GM12875 (cell line): Measurements from ENCODE around the gene FREM1.

ENCODE experiments used
- H3K4me3 ChIP-seq: one replicate; pipeline ENCODE4 v1.5.1; 2011; ENCODE audit warnings: low read depth, low read length, control low read depth
- TF ChIP-seq, protein P1 (sequence below): IDR thresholded peaks from 2 replicates; pipeline ENCODE4 v1.5.1; 2011; ENCODE audit warnings: low read depth, mild to moderate bottlenecking, control low read depth, inconsistent platforms, low read length, moderate library complexity, borderline replicate concordance; ENCODE audit not compliant: insufficient read depth

The FREM1 gene

DNA sequence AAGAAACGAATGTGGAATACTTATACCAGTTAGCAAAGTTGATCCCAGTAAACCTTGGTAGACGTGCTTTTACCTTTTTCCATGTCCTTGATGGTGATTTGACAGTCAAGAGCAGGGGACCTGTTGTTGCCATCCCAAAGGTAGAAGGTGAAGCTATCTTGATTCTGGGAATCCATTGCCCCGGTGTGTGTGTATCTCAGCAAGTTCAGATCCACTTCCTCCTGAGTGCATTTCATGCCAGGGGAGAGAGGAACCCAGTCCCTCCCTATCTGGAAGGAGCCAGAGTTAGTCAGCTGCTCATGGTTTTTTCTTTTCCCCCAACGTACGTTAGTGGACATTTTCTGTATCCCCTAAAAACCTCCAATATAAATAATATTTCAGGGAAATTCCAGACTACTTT lies 121.4 kb downstream of the FREM1 start:
- TF ChIP-seq, protein P1, sequence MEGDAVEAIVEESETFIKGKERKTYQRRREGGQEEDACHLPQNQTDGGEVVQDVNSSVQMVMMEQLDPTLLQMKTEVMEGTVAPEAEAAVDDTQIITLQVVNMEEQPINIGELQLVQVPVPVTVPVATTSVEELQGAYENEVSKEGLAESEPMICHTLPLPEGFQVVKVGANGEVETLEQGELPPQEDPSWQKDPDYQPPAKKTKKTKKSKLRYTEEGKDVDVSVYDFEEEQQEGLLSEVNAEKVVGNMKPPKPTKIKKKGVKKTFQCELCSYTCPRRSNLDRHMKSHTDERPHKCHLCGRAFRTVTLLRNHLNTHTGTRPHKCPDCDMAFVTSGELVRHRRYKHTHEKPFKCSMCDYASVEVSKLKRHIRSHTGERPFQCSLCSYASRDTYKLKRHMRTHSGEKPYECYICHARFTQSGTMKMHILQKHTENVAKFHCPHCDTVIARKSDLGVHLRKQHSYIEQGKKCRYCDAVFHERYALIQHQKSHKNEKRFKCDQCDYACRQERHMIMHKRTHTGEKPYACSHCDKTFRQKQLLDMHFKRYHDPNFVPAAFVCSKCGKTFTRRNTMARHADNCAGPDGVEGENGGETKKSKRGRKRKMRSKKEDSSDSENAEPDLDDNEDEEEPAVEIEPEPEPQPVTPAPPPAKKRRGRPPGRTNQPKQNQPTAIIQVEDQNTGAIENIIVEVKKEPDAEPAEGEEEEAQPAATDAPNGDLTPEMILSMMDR, result no peak

DNA sequence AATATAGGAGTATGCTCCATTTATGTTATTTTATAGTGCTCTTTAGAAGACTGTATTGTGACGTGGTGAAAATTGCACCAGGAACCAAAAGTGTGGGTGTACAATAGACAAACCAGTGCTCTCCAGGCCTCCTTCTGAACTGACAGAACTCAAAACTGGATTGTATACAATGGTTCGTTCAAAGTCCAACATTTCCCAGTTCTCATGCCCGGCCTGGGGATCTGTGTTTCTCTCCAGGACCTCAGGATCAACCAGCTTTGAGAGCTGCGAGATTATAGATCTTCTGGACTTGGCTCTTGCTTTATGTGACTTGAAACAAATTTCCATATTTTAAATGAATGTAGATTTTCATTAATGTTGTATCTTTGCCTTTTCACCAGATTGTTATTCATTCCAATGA lies 126.9 kb downstream of the FREM1 start:
- TF ChIP-seq, protein P1, result no peak
- H3K4me3 ChIP-seq, result no peak overlapping the region

More for the DNA sequence above, 121.4 kb downstream of the FREM1 start:
- no peak overlapping the region for H3K4me3 ChIP-seq

DNA sequence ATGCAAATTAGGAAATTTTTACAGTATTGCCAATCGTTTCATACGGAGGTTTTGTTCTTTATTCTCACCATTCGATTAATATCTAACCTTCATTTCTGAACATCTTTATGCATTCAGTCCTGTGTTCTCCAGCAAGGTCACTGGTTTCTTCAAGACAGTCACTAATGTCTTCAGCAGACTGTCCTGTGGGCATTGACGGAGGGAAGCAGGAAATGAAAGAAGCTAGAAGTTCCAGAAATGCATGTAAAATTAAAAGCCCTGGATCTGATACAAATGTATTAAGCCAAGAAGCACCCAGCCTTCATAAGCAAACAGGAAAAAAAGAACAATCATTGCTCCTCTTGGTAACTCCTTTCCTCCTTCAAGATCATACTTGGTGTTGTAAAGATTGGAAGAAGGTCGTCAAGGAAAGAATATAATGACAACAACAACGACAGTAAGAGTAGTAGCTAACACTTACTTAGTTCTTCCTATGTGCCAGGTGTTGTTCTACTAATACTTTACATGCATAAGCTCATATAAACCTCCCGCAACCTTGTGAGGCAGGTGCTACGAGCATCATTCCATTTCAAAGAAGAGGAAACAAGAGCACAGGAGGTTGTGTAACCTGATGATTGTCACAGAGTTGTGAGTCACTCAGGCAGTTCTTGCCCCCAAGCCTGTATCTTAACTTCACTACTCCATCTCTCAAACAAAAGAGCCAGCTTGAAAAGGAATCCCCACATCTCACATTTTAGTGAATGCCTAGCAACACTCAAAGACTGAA lies 127.8 kb downstream of the FREM1 start:
- TF ChIP-seq, protein P1, result no peak
- H3K4me3 ChIP-seq, result no peak overlapping the region

DNA sequence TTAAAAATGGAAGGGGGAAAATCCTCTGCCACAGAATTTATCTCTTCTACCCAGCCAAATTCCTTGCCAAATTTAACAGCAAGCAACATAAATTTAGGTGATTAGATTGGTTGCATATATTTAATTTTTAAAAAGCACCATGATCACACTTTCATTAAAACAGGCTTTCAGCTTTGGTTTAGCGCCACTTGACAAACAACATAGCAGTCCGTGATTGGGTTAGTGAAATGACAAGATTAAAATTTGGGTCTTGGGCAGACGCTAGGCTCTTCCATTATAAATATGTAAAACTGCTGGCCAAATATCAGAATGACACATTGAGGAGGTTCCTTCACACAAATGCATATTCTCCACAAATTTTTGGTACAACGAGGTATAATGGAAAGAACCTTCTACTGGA lies 129.5 kb downstream of the FREM1 start:
- TF ChIP-seq, protein P1, result no peak

DNA sequence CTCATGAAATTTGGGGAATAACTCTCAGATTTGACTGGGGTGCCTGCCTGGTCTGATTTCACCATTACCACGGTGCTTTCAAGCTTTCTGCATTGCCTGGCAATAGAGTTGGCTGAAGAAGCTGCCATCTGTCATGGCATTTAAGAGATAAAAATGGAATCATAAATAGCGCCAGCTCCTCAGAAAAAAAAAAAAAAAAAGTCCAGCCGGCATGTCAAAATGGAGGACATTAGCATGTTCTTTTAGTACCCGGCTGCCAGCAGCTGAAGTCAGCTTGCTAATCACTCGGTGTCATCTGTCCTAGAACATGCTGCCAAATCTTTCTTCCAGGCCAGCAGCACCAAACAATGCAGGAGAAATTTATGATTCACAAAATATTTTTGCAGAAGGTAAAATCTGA lies 130.0 kb downstream of the FREM1 start:
- TF ChIP-seq, protein P1, result no peak
- no peak overlapping the region for H3K4me3 ChIP-seq

More for the DNA sequence above, 129.5 kb downstream of the FREM1 start:
- no peak overlapping the region for H3K4me3 ChIP-seq

DNA sequence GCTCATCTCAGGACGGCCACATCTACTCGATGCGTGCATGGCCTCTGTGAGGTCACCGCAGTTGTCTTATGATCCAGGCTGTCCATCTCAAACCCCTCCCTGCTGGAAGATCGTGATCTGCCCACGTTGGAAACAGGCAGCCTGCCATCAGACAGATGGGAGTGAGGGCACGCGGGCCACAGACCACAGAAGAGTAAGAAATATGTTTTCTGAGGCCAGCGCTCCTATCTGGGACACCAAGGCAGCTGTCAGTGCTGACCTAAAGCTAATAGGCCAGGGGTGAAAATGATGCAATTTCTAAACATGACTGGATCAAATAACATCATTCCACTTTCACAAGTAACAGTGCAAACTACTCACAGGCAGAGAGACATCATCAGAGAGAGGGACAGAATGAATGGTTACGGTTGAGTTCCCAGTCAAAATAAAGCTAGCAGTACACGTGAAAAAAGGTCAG lies 130.6 kb downstream of the FREM1 start:
- TF ChIP-seq, protein P1, result no peak
- H3K4me3 ChIP-seq, result no peak overlapping the region

DNA sequence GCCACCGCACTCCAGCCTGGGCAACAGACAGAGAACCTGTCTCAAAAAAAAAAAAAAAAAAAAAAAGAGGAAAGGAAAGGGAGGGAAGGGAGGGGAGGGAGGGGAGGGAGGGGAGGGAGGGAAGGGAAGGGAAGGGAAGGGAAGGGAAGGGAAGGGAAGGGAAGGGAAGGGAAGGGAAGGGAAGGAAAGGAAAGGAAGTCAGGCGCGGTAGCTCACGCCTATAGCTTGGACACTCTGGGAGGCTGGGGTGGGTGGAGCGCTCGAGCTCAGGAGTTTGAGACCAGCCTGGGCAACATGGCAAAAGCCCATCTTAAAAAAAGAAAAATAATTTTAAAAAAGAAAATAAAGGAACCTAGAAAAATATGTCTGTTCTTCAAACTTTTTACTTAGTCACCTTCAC lies 131.7 kb downstream of the FREM1 start:
- TF ChIP-seq, protein P1, result no peak
- no peak overlapping the region for H3K4me3 ChIP-seq
